ENCODE measurements around the gene MCRS1.

Gene MCRS1

GRCh38 chr12:49543914-49544815 is 23.8 kb downstream of the MCRS1 start:
- no peak overlapping the region for H3K4me3 ChIP-seq (ENCODE audit: low read length, poor library complexity, severe bottlenecking)
- no peak overlapping the region for H3K9ac ChIP-seq (ENCODE audit: low read depth, low read length, poor library complexity, severe bottlenecking)
- H4K20me1 ChIP-seq (ENCODE audit: insufficient read depth, low read length, poor library complexity, severe bottlenecking) = no peaks in the 10 kb centered on the region
- no peaks in the 10 kb centered on the region for H3K27me3 ChIP-seq (ENCODE audit: insufficient read depth, low read length, poor library complexity, severe bottlenecking)
- no peaks in the 10 kb centered on the region for H3K9me3 ChIP-seq (ENCODE audit: insufficient read depth, low read depth, low read length)
- H3K9me2 ChIP-seq (replicated peaks; ENCODE audit: low read depth, low read length) = no peaks in the 10 kb centered on the region
- no peak for TF ChIP-seq EZH2phosphoT487 (IDR thresholded peaks at IDR 0.05; ENCODE audit: borderline replicate concordance)
- TF ChIP-seq, protein P1, sequence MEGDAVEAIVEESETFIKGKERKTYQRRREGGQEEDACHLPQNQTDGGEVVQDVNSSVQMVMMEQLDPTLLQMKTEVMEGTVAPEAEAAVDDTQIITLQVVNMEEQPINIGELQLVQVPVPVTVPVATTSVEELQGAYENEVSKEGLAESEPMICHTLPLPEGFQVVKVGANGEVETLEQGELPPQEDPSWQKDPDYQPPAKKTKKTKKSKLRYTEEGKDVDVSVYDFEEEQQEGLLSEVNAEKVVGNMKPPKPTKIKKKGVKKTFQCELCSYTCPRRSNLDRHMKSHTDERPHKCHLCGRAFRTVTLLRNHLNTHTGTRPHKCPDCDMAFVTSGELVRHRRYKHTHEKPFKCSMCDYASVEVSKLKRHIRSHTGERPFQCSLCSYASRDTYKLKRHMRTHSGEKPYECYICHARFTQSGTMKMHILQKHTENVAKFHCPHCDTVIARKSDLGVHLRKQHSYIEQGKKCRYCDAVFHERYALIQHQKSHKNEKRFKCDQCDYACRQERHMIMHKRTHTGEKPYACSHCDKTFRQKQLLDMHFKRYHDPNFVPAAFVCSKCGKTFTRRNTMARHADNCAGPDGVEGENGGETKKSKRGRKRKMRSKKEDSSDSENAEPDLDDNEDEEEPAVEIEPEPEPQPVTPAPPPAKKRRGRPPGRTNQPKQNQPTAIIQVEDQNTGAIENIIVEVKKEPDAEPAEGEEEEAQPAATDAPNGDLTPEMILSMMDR (conservative IDR thresholded peaks at IDR 0.05; ENCODE audit: low read length) = no peak
- H3K4me2 ChIP-seq (ENCODE audit: low read depth, low read length, poor library complexity, severe bottlenecking) = no peak overlapping the region
- no peaks in the 10 kb centered on the region for H3K36me3 ChIP-seq (ENCODE audit: insufficient read depth, low read length)
- H3K4me1 ChIP-seq (ENCODE audit: insufficient read depth, low read length, poor library complexity, severe bottlenecking) = no peaks in the 10 kb centered on the region
- H3F3A ChIP-seq (ENCODE audit: low read depth) = no peaks in the 10 kb centered on the region
- no peak overlapping the region for H2AFZ ChIP-seq (ENCODE audit: low read length)
- no peaks in the 10 kb centered on the region for H3K79me2 ChIP-seq (ENCODE audit: insufficient read depth, low read length)

DNA sequence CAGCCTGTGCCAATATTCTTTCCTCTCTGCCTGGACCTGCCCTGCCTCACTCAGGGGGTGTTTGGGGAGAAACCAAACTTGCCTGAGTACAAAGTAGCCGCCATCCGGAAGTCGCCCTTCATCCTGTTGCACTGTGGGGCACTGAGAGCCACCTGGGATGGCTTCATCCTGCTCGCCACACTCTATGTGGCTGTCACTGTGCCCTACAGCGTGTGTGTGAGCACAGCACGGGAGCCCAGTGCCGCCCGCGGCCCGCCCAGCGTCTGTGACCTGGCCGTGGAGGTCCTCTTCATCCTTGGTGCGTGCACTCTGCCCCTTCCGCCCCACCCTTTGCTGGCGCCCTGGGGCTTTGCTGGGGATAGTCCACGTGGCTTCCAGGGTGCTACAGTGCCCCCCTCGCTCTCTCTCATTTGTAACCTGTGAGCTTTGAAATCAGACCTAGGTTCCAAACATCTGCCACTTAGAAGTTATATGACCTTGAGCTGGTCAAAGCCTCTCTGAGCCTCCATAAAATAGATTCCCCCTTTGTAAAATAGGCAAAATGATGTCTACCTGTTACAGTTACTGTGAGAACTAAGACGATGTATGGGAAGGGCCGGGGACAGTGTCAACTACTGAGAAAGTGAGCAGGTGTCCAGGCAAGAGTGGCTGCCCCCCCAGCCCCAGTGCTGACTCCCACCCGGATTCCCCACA is 24.6 kb downstream of the MCRS1 start:
- Histone ChIP-seq H3K9me3 (ENCODE audit: insufficient read depth, low read depth, low read length) (no peaks in the 10 kb centered on the region), H3K4me2 (ENCODE audit: low read depth, low read length, poor library complexity, severe bottlenecking) (no peak overlapping the region), H3K36me3 (ENCODE audit: insufficient read depth, low read length) (no peaks in the 10 kb centered on the region), H3K4me1 (ENCODE audit: insufficient read depth, low read length, poor library complexity, severe bottlenecking) (no peaks in the 10 kb centered on the region), H3K27me3 (ENCODE audit: insufficient read depth, low read length, poor library complexity, severe bottlenecking) (peaks cover under 1% of the 10 kb centered on the region), H3F3A (ENCODE audit: low read depth) (no peaks in the 10 kb centered on the region), H3K9me2 (replicated peaks; ENCODE audit: low read depth, low read length) (no peaks in the 10 kb centered on the region), H4K20me1 (ENCODE audit: insufficient read depth, low read length, poor library complexity, severe bottlenecking) (no peaks in the 10 kb centered on the region), H3K4me3 (ENCODE audit: low read length, poor library complexity, severe bottlenecking) (no peak overlapping the region), H3K9ac (ENCODE audit: low read depth, low read length, poor library complexity, severe bottlenecking) (no peak overlapping the region), H2AFZ (ENCODE audit: low read length) (no peak overlapping the region), H3K79me2 (ENCODE audit: insufficient read depth, low read length) (no peaks in the 10 kb centered on the region)
- TF ChIP-seq EZH2phosphoT487 (IDR thresholded peaks at IDR 0.05; ENCODE audit: borderline replicate concordance) = no peak
- TF ChIP-seq, protein P1 (conservative IDR thresholded peaks at IDR 0.05; ENCODE audit: low read length) = no peak

GRCh38 chr12:49542592-49543160 is 25.3 kb downstream of the MCRS1 start:
- Histone ChIP-seq H3K27me3 (ENCODE audit: insufficient read depth, low read length, poor library complexity, severe bottlenecking) (peaks cover 8% of the 10 kb centered on the region), H3K4me2 (ENCODE audit: low read depth, low read length, poor library complexity, severe bottlenecking) (no peak overlapping the region)

More at GRCh38 chr12:49542592-49543160, 25.3 kb downstream of the MCRS1 start:
- Histone ChIP-seq H3K4me3 (ENCODE audit: low read length, poor library complexity, severe bottlenecking) (no peak overlapping the region), H3K4me1 (ENCODE audit: insufficient read depth, low read length, poor library complexity, severe bottlenecking) (peaks cover 5% of the 10 kb centered on the region), H3K9ac (ENCODE audit: low read depth, low read length, poor library complexity, severe bottlenecking) (no peak overlapping the region), H3K36me3 (ENCODE audit: insufficient read depth, low read length) (no peaks in the 10 kb centered on the region), H2AFZ (ENCODE audit: low read length) (no peak overlapping the region; the same call in 1 of the 2 replicates), H3K9me3 (ENCODE audit: insufficient read depth, low read depth, low read length) (no peaks in the 10 kb centered on the region), H3K79me2 (ENCODE audit: insufficient read depth, low read length) (no peaks in the 10 kb centered on the region), H3K9me2 (replicated peaks; ENCODE audit: low read depth, low read length) (no peaks in the 10 kb centered on the region), H3F3A (ENCODE audit: low read depth) (no peaks in the 10 kb centered on the region), H4K20me1 (ENCODE audit: insufficient read depth, low read length, poor library complexity, severe bottlenecking) (no peaks in the 10 kb centered on the region)
- no peak for TF ChIP-seq EZH2phosphoT487 (IDR thresholded peaks at IDR 0.05; ENCODE audit: borderline replicate concordance)
- TF ChIP-seq, protein P1 (conservative IDR thresholded peaks at IDR 0.05; ENCODE audit: low read length) = no peak

Measured in Loucy (cell line).